OCI-M2 (cell line): ENCODE results near the gene C1QTNF8.
"Not testable (repeated sequence)": the region's sequence is repeated elsewhere in the genome, so short reads cannot be mapped to it uniquely, and the experiment has no call there.

ENCODE experiments used
- DNase-seq: peaks from one replicate; lab custom pipeline; 2025; ENCODE audit not compliant: unreplicated experiment; lab: John Stamatoyannopoulos, UW

The C1QTNF8 gene

DNA sequence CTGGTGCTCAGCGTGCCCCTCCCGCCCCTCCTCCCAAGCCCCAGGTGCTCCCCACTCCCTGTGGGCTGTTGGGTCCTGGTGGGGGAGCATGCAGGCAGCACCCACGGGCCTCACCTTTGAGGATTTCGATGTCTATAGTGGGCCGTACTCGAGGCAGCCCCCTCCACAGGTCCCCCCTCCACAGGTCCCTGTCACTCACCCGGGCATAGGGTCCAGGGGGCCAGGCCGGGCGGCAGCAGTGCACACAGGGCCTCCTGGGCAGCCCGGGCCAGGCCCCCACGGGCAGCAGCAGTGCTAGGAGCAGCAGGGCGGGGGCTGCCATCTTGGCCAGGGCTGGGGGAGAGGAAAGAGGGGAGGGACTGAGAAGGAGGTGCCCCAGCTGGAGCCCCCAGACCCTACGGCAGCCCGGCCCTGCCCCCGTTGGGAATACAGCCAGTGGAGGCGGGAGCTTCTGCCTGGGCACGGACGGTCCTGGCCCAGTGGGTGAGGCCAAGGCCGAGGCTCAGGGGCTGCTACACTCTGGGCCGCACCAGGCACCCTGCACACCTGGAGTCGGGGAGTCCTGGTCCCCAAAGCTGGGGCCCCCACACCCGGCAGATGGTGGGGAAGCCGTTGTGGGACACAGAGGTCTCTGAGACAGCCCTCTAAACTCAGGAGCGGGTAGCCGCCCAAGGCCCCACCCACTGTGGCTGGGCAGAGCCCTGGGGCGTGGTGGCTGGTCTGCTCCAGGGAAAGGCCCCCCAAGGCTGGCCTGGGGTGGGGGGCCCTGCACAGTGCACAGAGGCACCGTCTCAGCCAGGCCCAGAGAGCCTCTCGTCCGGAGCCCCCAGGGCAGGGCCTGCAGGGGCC, 1.2 kb downstream of the C1QTNF8 start:
- no peak for DNase-seq

DNA sequence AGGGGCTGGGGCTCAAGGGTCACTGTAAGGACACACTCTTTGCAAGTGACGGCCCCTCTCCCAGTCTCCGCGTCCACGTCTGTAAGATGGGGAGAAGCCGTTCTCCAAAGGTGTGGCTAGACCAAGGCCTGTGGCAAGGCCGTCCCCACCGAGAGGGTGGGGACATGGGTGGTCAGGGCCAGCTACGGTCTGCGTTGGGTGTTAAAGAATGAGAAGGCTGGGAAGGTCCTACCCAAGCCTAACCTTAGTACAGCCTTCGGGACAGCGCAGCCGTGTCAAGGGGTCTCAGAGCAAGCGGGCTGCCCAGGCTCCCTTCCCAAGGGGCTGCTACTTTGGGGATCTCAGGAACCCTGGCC, 1.9 kb downstream of the C1QTNF8 start:
- DNase-seq: no peak

DNA sequence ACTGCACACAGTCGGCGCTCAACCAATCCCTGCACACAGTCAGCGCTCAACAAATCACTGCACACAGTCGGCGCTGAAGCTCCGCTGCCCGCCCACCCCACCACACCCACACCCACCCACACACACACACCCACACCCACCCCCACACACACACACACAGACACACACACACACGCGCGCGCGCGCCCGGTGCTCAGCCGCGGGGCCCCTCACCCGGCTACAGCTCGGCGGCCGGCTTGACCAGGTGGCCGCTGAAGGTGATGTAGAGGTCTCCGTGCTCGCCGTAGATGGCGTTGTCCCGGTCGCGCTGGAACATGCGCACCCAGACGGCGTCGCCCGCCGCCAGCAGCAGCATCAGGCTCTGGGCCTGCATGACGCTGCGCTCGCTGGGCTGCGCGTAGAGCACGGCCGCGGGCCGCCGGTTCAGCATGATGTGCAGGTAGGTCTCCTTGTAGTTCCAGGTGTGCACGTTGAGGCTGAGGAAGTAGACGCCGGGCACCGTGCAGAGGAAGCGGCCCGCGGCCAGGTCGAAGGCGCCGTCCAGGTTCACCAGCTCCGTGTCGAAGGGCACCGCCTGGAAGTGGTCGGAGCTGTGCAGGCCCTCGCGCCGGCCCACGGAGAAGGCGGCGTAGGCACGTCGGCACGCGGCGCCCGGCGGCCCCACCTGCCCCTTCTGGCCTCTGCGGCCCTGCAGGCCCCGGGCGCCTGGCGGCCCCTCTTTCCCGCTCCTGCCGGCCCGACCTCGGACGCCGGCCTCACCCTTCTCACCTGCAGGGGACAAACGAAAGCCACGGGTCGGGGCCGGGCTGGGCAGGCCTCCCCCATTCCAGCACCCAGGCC, 2.5 kb downstream of the C1QTNF8 start:
- DNase-seq: no peak

DNA sequence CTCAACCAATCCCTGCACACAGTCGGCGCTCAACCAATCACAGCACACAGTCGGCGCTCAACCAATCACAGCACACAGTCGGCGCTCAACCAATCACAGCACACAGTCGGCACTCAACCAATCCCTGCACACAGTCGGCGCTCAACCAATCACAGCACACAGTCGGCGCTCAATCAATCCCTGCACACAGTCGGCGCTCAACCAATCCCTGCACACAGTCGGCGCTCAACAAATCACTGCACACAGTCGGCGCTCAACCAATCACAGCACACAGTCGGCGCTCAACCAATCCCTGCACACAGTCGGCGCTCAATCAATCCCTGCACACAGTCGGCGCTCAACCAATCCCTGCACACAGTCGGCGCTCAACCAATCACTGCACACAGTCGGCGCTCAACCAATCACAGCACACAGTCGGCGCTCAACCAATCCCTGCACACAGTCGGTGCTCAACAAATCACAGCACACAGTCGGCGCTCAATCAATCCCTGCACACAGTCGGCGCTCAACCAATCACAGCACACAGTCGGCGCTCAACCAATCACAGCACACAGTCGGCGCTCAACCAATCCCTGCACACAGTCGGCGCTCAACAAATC, 3.3 kb downstream of the C1QTNF8 start:
- not testable (repeated sequence) for DNase-seq

DNA sequence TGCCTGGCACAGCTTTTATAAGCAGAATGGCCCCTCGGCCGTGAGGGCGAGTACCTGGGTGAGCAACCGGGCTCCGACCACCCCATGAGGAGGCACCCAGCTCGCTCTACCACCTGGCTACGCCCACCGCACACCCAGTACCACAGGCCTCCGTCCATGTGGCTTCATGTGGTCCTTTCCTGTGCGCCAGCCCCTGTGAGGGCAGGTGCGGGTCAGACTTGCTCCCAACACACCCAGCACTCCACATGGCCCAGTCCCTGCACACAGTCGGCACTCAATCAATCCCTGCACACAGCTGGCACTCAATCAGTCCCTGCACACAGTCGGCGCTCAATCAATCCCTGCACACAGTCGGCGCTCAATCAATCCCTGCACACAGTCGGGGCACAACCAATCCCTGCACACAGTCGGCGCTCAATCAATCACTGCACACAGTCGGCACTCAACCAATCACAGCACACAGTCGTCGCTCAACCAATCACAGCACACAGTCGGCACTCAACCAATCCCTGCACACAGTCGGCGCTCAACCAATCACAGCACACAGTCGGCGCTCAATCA, 4.0 kb downstream of the C1QTNF8 start:
- DNase-seq: no peak

DNA sequence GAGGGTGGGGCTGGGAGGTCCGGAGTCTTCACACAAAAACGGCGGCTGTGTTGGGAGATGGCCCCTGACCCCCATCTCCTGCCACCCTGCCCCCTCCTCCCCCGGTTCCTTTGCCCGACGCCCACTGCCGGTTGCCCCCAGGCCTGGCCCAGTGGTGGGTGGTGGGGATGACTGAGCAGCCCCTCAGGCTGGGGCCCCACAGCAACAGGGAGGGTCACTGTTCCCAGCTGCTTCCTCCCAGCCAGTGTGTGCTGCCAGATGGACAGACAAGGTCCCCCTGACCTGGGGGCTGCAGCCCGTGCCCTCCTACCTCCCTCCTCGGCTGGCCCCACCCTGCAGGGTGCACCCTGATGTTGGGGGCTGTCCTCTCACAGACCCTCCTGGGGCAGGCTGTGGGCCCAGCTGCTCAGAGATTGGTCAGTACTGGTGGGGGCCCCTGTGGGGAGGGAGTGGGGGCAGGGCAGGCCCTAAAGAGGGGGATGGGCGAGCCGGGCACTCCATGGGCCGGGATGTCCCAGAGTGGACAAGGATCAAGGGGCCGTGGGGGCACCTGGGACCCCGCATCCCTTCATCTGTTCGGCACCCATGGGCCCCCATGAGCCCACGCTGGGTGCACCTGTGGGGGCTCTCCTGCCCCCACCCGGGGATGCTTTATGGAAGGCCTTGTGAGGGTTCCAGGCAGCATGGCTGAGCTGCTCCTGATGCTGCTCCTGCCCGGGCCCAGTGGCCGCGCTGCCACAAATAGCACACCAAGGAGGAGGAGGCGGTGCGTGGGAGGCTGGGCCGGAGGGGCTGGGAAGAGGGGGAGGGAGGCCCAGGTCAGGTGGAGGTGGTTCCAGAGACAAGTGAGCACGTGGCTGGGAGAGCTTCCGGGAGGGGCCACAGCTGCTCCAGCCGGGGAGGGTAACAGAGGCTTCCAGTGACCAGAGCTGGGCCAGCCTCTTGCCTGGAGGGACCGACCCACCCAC, 5.1 kb downstream of the C1QTNF8 start:
- DNase-seq: no peak

DNA sequence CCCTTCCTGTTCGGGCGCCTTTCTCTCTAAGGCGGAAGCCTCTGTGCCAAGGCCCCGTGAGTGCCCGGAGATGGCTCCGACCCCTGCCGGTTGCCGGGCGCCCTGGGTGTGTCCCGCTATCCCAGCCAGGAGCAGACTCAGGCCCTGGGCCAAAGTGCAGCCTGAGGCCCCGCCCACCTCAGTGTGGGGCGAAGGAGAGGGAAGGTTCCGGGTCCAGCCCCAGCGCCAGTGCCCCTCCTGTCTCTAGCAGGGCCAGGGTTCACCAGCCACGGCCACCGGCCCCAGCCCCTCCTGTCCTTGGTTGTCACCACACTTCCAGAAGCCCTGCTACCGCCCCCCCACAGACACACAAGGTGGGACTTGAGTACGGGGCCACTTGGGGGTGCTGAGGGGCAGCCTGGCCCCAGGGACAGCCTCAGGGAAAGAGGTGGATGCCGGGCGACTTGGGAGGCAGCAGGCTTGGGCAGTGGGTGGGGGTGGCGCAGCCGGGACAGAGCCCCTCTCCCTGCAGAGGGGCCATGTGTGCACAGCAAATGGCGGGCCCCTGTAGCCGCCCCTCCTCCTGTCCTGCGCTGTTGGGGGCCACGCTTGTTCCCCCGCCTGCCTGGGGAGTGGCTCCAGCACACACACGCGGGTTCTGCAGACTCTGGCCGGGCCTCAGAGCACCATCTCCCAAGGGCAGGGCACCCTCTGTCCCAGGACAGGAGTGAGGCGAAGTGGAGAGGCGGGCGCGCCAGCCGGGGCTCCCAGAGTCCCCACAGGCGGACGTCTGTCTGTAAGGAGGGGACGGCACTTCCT, 6.0 kb downstream of the C1QTNF8 start:
- DNase-seq: no peak

DNA sequence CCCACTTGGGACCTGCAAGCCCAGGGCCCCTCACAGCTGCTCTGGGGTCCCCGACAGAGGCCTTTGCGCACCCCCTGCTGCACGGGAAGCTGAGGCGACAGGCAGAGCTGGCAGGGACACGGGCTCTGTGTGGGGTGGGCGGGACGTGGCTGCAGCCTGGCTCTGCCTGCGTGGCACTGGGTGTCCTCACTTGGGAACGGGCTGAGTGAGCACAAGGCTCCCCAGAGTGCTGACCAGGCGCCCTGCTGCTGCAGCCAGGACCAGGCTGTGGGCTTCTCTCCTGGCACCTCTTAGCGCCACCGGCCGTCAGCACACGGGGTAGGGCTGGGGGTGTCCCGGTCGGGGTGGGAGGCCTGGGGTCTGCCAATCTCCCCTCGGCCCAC, 6.6 kb downstream of the C1QTNF8 start:
- no peak for DNase-seq

DNA sequence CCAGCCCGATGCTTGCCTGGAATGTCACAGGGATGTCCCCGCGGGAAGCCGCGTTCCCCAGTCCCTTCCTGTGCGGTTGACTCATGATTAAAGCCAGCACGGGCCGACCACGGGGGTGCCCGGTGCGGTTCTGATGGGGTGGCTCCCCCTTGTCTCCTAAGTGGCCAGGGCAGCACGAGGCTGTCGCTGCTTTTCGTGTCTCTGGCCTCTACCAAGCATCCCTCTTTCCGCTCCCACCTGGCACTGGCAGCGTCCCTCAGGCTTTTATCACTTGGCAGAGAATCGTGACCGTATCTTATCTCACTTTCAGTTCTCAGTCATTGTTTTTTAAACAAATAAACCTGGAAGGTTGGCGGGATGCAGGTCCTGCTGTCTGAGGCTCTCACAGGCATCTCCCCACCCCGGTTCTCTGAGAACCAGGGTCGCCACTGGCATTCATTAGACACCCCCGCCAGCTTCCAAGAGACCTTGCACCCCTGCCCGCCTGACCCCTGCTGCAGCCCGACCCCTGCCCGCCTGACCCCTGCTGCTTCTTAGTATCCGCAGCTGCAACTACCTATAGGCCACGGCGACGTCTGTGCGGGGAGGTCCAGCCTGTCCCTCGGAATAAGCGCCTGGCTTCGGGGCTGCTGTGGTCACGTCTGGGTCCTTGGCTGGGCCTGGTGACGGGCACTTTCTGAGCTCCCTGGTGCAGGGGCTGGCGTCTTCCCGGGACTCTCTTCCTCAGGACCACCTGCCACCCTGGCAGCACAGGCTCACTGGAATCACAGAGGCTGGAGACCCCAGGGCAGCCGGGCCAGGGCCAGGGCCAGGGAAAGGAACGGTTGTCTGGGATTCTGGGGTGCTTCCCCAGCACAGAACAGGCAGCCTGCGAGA, 7.5 kb downstream of the C1QTNF8 start:
- DNase-seq: no peak

DNA sequence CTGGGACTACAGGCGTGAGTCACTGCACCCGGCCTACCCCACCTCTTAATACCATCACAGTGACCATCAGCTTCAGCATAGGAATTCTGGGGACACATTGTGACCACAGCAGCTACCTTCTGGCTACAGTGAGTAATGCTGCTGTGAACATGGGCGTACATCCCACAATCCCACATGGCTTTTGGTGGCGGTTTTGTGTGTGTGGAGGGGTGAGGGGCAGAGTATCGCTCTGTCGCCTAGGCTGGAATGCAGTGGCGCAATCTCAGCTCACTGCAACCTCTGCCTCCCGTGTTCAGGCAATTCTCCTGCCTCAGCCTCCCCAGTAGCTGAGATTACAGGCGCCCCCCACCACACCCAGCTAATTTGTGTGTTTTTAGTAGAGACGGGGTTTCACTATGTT, 9.6 kb downstream of the C1QTNF8 start:
- DNase-seq: not testable (repeated sequence)

DNA sequence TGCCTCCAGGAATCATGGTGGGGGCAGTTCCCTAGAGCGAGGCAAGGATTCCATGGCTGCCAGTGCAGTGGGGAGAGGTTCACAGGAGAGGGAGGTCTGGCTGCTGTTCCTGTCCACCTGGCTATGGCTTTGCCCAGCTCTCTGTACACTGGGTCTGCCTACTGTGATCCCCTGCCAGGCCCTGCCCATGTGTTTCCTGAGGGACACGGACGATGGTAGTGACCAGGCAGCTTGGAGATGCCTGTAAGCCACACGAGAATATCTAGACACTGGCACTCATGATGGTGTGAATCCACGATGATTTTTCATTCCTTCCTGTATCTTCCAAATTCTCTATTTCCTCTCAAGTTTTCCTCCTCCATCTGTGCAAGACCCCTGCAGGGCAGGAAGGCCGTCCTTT, 11.1 kb downstream of the C1QTNF8 start:
- DNase-seq: no peak

DNA sequence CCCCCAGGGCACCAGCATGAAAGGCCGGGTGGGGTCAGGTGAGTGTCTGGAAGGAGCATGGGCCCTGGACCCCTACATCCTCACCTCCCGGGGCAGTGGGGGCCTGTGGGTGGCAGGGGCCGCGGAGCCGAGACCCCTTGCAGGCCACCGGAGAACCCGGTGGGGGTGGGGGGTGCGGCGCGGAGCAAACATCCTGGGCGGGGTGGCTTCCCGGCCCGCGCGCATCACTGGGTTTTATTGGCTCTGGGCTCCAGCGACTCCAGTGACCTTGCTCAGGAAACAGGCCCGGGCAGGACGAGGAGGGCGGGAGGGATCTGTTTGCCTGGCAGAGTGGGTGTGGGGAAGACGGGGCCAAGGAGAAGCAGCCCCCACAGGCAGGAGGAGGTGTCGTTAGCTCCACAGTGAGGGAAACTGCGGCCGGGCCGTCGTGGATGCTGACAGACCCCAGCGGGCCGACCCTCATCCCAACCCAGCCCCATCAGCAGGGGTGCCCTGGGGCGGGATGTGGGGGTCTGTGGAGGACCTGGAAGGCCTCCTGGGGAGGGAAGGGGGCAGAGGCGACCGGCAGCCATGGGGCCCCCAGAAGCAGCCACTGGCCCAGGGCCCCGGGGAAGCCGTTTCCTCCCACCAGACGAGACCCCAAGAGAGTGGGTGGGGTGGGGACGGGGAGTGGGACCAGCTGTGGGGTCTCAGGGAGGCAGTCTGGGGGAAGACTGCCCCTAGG, 12.9 kb downstream of the C1QTNF8 start:
- DNase-seq: no peak

DNA sequence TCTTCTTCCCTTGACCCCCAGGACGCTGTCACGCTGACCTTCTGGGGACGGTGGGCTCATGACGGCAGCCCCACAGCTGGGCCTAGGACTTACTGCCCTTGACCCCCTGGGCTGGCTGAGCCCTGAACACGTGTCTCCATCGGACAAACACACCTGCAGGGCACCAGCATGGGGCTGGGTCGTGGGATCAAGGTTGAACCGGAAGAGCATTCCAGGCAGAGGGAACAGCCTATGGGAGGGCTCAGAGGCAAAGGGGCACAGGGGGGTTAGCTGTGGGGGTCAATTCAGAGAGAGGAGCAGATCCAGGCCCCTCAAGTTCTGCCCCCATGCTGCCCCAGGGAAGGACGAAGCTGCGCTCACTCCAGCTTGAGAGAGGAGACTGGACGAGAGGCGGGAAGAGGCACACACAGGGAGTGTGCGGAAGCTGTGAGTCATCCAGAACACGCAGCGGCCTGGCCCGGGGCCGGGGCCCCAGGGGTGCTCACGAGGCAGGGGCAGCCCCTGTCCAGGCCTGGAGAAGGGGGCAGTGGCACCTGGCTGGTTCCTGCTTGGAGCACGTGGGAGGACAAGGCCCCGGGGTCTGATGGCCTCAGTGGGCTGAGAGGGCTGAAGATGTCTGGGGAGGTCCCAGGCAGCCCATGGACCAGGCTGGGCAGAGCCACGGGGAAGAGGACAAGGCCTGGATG, 13.6 kb downstream of the C1QTNF8 start:
- no peak for DNase-seq

DNA sequence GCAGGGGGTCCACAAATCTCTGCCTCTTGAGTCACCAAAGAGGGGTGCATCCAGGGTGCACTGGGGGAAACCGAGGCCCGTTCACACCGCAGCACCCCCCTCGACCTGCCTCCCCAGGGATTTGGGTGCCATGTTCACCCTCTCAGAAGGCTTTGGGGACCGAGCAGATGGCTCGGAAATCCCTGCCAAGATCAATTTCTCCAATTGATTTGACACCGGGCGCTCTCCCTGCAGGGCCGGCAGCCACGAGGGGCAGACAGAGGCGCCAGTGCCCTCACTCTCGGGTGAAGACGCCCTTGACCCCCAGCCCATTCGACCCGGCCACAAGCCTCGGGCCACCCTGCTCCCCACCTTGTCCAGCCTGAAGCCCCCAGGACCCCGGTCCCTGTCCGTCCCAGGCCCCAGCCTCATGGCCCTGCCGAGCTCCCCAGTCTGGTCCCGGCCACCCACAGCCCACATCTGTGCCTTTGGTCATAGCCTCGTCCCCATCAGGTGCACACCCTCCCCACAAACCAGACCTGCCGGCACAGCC, 14.2 kb downstream of the C1QTNF8 start:
- DNase-seq: no peak

DNA sequence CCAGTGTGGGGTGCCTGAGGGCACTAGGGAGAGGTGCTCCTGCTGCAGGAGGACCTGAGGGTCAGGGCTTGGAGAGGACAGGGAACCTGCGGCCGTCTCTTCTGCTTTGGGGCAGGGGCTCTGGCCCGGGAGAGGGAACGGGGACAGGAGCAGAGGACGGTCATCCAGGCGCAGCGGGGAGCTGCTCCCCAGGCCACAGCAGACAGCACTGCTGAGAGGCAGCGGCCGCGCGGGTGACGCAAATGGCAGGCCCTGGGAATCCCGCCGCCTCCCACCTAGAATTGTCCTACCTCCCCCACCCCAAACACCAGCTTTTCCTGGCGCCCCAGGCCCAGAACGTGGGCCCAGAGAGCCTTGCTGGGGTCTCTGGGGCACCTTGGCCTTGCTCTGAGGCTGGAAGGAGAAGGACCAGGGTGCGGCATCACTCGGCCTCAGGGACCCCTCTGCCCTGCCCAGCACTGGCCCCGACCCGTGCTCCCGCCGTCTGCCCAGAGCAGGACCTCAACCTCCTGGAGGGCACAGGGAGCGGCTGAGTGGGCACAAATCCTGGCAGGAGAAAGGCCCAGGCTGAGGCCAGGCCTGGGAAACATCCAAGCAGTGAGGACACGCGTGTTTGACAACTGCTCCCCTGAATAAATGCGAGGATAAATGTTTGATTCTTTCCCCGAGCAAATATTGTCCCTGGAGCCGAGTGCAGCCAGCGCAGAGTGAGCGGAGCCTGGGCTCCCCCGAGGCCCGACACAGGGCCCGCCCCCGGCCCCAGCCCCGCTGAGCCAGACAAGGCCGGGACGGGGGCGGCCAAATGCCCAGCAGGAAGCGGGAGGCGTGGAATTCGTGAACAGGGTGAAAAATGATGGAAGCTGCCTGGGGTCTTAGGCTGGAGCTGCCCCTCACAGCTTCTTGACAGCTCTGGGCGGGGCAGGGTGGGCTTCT, 15.0 kb downstream of the C1QTNF8 start:
- DNase-seq: no peak
